Spleen (tissue), 7 donors: ENCODE measurements around the gene GFPT2.

Experiments
- POLR2A ChIP-seq, 3 donors: fragments of 450-650 bp; IDR thresholded peaks; one replicate each; pipeline ENCODE4 v1.5.1; 2017; ENCODE audit warnings: antibody characterized with exemption in 3 of 3, mild to moderate bottlenecking in 1 of 3
- TF ChIP-seq, protein P1 (sequence below), 11 experiments: fragments of 200-600 bp in 7 of 11; fragments of 450-650 bp in 4 of 11; sonication (generic) in 4 of 11; IDR thresholded peaks in 8 of 11; conservative IDR thresholded peaks in 3 of 11; 1 replicate in 7 of 11; 2 replicates in 4 of 11; pipeline versions ENCODE4 v1.4.0 to v1.8.0; 2016 to 2021; ENCODE audit warnings: antibody characterized with exemption in 11 of 11, inconsistent platforms in 4 of 11, mild to moderate bottlenecking in 1 of 11
- donor health status: DM: no; HTN: no; CAD: no; lungs with moderate emphysema.
- donor health status: DM: no; HTN: no; CAD: no.
- donor health status: DM: no; HTN: no; CAD: no.

DNA sequence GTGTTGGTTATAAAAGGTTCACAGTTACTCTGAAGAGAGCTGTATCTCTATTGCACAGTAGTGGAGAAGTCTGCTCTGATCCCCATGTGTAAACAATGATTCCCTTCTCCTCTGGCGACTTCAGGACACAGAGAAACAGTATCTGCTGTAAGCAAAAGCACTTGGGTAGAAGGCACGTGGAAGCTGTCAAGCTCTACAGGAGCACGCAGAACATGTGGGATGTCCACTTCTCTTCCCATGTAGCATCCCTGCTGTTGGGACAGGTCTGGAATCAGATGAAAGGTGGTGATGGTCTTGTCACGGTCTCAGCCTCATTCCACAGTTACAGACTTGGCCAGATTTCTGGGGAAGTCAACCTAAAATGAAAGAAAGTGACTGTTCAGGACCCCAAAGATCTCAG is 51.9 kb downstream of the GFPT2 start:
- TF ChIP-seq, protein P1, sequence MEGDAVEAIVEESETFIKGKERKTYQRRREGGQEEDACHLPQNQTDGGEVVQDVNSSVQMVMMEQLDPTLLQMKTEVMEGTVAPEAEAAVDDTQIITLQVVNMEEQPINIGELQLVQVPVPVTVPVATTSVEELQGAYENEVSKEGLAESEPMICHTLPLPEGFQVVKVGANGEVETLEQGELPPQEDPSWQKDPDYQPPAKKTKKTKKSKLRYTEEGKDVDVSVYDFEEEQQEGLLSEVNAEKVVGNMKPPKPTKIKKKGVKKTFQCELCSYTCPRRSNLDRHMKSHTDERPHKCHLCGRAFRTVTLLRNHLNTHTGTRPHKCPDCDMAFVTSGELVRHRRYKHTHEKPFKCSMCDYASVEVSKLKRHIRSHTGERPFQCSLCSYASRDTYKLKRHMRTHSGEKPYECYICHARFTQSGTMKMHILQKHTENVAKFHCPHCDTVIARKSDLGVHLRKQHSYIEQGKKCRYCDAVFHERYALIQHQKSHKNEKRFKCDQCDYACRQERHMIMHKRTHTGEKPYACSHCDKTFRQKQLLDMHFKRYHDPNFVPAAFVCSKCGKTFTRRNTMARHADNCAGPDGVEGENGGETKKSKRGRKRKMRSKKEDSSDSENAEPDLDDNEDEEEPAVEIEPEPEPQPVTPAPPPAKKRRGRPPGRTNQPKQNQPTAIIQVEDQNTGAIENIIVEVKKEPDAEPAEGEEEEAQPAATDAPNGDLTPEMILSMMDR (IDR thresholded peaks at IDR 0.05 in 8 of 11, conservative IDR thresholded peaks at IDR 0.05 in 3 of 11): no peak
- no peak for TF ChIP-seq POLR2A (IDR thresholded peaks at IDR 0.05)
